Testis (tissue), 3 donors: ENCODE data around the gene PLA2G2A. TPM values are rescaled to one million over a fixed set of nuclear protein-coding genes. Genes with fewer than 3 reads are reported as not detected.
A peak's percentile ranks its signal among the peaks of the same experiment; 100 is the strongest.

ENCODE experiments used
- DNase-seq: peaks from one replicate; pipeline ENCODE4 v3.0.0-alpha.2; 2019
- H3K27ac ChIP-seq, 2 donors: fragments of 200-600 bp; sonication (generic); one replicate each; pipeline ENCODE4 v1.5.1; 2019
- H3K27me3 ChIP-seq: fragments of 200-600 bp; sonication (generic); one replicate; pipeline ENCODE4 v1.5.1; 2019
- H3K36me3 ChIP-seq: fragments of 200-600 bp; sonication (generic); one replicate; pipeline ENCODE4 v1.5.1; 2017; ENCODE audit warnings: low read depth; ENCODE audit errors: missing control alignments
- H3K4me1 ChIP-seq: fragments of 200-600 bp; sonication (generic); one replicate; pipeline ENCODE4 v1.5.1; 2019
- H3K4me3 ChIP-seq, 2 donors: fragments of 200-600 bp; sonication (generic); one replicate each; pipeline ENCODE4 v1.5.1; 2017 to 2019
- H3K9me3 ChIP-seq: fragments of 200-600 bp; sonication (generic); one replicate; pipeline ENCODE4 v1.5.1; 2017
- POLR2A ChIP-seq: fragments of 450-650 bp; IDR thresholded peaks from one replicate; pipeline ENCODE4 v1.6.1; 2017; ENCODE audit warnings: antibody characterized with exemption, mild to moderate bottlenecking, moderate library complexity
- WGBS, 2 donors: methylation state at CpG; one replicate each; pipeline ENCODE4 v1.1.5; 2018; 5-methylcytosine and 5-hydroxymethylcytosine counted together
- intact Hi-C: fragments of 100-400 bp; cut with DNase I; formaldehyde crosslinking; loops from one replicate; pipeline ENCODE4 v1.15.1; 2023; ENCODE audit warnings: low total_unique reads
- polyA plus RNA-seq: library from polyadenylated mRNA; stranded (reverse); fragments of 350-450 nt; fragmentation: Illumina TruSeq; extraction: RNeasy Lipid Tissue Mini Kit (QIAGEN cat#74804); gene quantifications from one replicate; pipeline ENCODE4 v1.2.3, GENCODE V29; 2014; ENCODE audit warnings: low read depth, low replicate concordance; ENCODE audit not compliant: insufficient read depth
- total RNA-seq, 2 donors: library from RNA; depleted of rRNA; stranded (reverse); fragments of >200 nt; gene quantifications; one replicate each; pipeline ENCODE4 v1.2.3, GENCODE V29; 2016
- TF ChIP-seq, protein P1 (sequence below), 3 experiments: fragments of 450-650 bp in 2 of 3; fragments of 200-600 bp in 1 of 3; sonication (generic) in 1 of 3; IDR thresholded peaks; one replicate each; pipeline ENCODE4 v1.5.1; 2016 to 2019; ENCODE audit warnings: antibody characterized with exemption in 3 of 3, mild to moderate bottlenecking in 2 of 3, moderate library complexity in 1 of 3

PLA2G2A gene
- total and polyA plus RNA-seq, 3 donors from 2014 or later = 7.1 to 60.8 (median 8.3) TPM

DNA sequence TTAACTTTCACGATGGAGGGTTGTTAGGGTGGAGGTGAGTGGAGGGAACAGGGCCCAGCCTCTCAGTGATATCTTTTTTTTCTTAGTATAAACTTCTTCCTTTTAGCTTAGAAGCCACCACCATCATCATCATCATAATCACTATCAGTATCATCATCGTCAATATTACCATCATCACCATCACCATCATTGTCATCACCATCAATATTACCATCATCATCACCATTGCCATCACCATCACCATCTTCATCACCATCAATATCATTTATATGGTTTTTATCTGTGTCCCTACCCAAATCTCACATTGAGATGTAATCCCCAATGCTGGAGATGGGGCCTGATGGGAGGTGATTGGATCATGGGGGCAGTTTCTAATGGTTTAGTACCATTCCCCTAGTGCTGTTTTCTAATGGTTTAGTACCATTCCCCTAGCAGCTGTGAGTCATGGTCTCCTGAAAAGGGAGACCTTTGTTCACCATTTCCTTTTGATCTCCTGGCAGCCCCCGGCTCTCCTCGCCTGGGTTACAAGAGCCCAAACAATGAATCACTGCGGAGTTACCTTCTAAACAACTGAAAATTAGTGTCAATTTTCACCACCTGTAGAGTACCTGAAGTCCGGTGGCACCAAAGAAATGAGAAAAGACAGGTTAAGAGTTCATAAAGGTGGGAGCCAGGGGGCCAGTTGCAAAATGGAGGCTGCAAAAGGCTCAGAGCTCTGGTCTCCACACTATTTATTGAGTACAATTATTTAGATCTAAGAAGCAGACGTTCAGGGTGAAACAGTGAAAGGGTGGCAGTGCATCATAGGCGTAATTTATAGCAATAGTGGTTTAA, 52.9 kb downstream of the PLA2G2A start:
- no peak for DNase-seq
- Histone ChIP-seq H3K27ac (peak overlapping the region; percentile 31 to 59), H3K27me3 (no peaks in the 10 kb centered on the region), H3K36me3 (no peaks in the 10 kb centered on the region), H3K9me3 (no peaks in the 10 kb centered on the region), H3K4me1 (peaks cover 34% of the 10 kb centered on the region), H3K4me3 (no peak overlapping the region)
- intact Hi-C loops = loop anchor here (10.0 kb wide), 1 partner anchor 568 kb away; no protein-coding TSS in a partner anchor
- no peak for TF ChIP-seq POLR2A
- TF ChIP-seq, protein P1, sequence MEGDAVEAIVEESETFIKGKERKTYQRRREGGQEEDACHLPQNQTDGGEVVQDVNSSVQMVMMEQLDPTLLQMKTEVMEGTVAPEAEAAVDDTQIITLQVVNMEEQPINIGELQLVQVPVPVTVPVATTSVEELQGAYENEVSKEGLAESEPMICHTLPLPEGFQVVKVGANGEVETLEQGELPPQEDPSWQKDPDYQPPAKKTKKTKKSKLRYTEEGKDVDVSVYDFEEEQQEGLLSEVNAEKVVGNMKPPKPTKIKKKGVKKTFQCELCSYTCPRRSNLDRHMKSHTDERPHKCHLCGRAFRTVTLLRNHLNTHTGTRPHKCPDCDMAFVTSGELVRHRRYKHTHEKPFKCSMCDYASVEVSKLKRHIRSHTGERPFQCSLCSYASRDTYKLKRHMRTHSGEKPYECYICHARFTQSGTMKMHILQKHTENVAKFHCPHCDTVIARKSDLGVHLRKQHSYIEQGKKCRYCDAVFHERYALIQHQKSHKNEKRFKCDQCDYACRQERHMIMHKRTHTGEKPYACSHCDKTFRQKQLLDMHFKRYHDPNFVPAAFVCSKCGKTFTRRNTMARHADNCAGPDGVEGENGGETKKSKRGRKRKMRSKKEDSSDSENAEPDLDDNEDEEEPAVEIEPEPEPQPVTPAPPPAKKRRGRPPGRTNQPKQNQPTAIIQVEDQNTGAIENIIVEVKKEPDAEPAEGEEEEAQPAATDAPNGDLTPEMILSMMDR (IDR thresholded peaks at IDR 0.05) = no peak
- 63 to 70% methylated on average over 8 of the region's 8 CpGs for WGBS, 2 donors

Other genes starting within 250 kb of the PLA2G2A start
- gene TMCO4, start 179.7 kb downstream of the PLA2G2A start, total RNA-seq = 10 to 100 TPM; 14.9 to 17.7 TPM
- gene TMCO4, start 179.7 kb downstream of the PLA2G2A start, polyA plus RNA-seq = 10.5 TPM
- gene RNF186, start 164.3 kb downstream of the PLA2G2A start, total RNA-seq = under 1 TPM in 1 of 2 donors, not detected in 1; 0.19 TPM
- not detected for gene RNF186, start 164.3 kb downstream of the PLA2G2A start, polyA plus RNA-seq
- gene OTUD3, start 97.2 kb downstream of the PLA2G2A start, total RNA-seq = 10 to 100 TPM; 29.7 to 37.6 TPM
- 22.8 TPM for gene OTUD3, start 97.2 kb downstream of the PLA2G2A start, polyA plus RNA-seq
- not detected for gene PLA2G2E, start 56.0 kb downstream of the PLA2G2A start, total RNA-seq
- gene PLA2G2E, start 56.0 kb downstream of the PLA2G2A start, polyA plus RNA-seq = not detected
- gene PLA2G5, start 90.6 kb upstream of the PLA2G2A start, total RNA-seq = 10 to 100 TPM; 19.8 to 21.2 TPM
- 17.6 TPM for gene PLA2G5, start 90.6 kb upstream of the PLA2G2A start, polyA plus RNA-seq
- under 1 TPM in 1 of 2 donors, not detected in 1; 0.16 TPM for gene PLA2G2D, start 139.9 kb upstream of the PLA2G2A start, total RNA-seq
- 3.7 TPM for gene PLA2G2D, start 139.9 kb upstream of the PLA2G2A start, polyA plus RNA-seq
- not detected for gene PLA2G2F, start 159.7 kb upstream of the PLA2G2A start, total RNA-seq
- gene PLA2G2F, start 159.7 kb upstream of the PLA2G2A start, polyA plus RNA-seq = not detected
- gene UBXN10, start 206.5 kb upstream of the PLA2G2A start, total RNA-seq = 10 to 100 TPM; 18.2 to 23.7 TPM
- gene UBXN10, start 206.5 kb upstream of the PLA2G2A start, polyA plus RNA-seq = 43.7 TPM
- gene PLA2G2C, start 206.9 kb upstream of the PLA2G2A start, total RNA-seq = under 1 TPM; 0.31 to 0.47 TPM
- 1.1 TPM for gene PLA2G2C, start 206.9 kb upstream of the PLA2G2A start, polyA plus RNA-seq